ENCODE data around the gene SGCA. TPM values are rescaled to one million over a fixed set of nuclear protein-coding genes. Genes with fewer than 3 reads are reported as not detected.
A peak's percentile ranks its signal among the peaks of the same experiment; 100 is the strongest.

Gene SGCA
- total RNA-seq, 1 experiment from 2014 or later: 0.24 TPM

DNA sequence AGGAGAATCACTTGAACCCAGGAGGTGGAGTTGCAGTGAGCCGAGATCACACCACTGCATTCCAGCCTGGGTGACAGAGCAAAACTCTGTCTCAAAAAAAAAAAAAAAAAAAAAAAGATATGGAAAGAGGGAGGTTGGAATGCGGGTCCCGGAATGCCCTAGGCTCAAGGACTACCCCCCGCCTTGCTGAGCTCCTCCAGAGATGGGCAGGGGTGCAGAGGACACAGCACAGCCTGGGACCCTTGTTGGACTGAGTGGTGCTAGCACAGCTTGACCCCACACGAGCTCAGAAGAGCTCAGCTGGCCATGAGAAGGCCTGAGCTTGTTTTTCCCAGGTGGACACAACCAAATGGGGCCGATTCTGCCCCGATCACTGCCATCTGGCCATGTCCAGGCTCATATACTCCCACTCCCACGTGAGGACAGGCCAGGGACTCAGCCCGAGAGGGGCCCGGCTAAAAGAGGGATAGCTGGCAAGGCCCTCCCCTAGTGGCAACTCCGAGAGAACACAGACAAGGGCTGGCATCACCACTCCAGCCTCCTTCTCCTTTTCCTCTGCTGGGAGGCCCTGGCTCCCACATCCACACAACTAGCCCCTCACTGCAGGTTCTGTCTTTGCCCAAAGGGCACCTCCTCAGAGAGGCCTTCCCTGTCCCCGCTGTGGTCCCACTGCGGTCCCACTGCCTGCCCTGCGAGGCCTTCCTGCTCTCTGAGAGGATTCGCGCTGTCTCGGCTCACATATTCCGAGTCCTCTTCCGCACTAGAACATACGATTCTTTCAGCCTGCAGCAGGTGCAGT lies 11.0 kb downstream of the SGCA start:
- no peak overlapping the region for H3K23ac ChIP-seq (ENCODE audit: insufficient read length, low read depth, low read length)
- DNase-seq: no peak
- no peaks in the 10 kb centered on the region for H4K20me1 ChIP-seq (ENCODE audit: control insufficient read depth, insufficient read depth, insufficient read length)
- H3K4me2 ChIP-seq (ENCODE audit: insufficient read depth, insufficient read length, low read length): no peak overlapping the region
- Mint-ChIP-seq H3K4me1 (peaks cover 30 to 38% of the 10 kb centered on the region in 2 experiments), H3K36me3 (ENCODE audit: insufficient read depth in 1 of 3, low read depth in 3 of 3) (no peaks in the 10 kb centered on the region), H3K27me3 (ENCODE audit: low read depth) (peaks cover 3% of the 10 kb centered on the region), H3K4me3 (no peak overlapping the region), H3K9me3 (no peaks in the 10 kb centered on the region; a peak in 1 of 5 replicates), H3K27ac (no peak overlapping the region)
- no peaks in the 10 kb centered on the region for H3K9me3 ChIP-seq (ENCODE audit: control insufficient read depth, low read depth, low read length)
- no peak overlapping the region for H2BK15ac ChIP-seq (ENCODE audit: low read depth, low read length)
- H2AFZ ChIP-seq (ENCODE audit: low read length): no peak overlapping the region
- no peak overlapping the region for H2BK20ac ChIP-seq (ENCODE audit: low read depth, low read length, poor library complexity, severe bottlenecking)
- H3K14ac ChIP-seq (ENCODE audit: insufficient read depth, low read length): no peak overlapping the region
- no peak overlapping the region for H3K27ac ChIP-seq (ENCODE audit: insufficient read length, low read depth, low read length)
- H4K5ac ChIP-seq (ENCODE audit: insufficient read length, low read depth, low read length): no peak overlapping the region
- no peak overlapping the region for H2BK5ac ChIP-seq (ENCODE audit: insufficient read length, low read length)
- peaks cover 2% of the 10 kb centered on the region; the same call in 1 of the 2 replicates for H3K4me1 ChIP-seq (ENCODE audit: insufficient read depth, low read length)
- H3K79me2 ChIP-seq (ENCODE audit: insufficient read depth, low read length): no peaks in the 10 kb centered on the region
- H4K8ac ChIP-seq (replicated peaks; ENCODE audit: insufficient read length, low read depth, low read length): no peak overlapping the region
- H2AK5ac ChIP-seq (ENCODE audit: insufficient read length, low read length): no peak overlapping the region
- no peak overlapping the region for H3T11ph ChIP-seq (ENCODE audit: low read length)
- H3K9ac ChIP-seq (ENCODE audit: extremely low read depth, insufficient read length, low read length): no peak overlapping the region
- H3K18ac ChIP-seq (ENCODE audit: insufficient read length, low read depth, low read length): no peak overlapping the region
- H3K27me3 ChIP-seq (ENCODE audit: insufficient read depth, low read length): no peaks in the 10 kb centered on the region
- no peak overlapping the region for H2BK12ac ChIP-seq (ENCODE audit: insufficient read length, low read depth, low read length)
- H3K79me1 ChIP-seq (ENCODE audit: insufficient read depth, low read depth, low read length, poor library complexity, severe bottlenecking): no peaks in the 10 kb centered on the region
- no peak overlapping the region for H3K56ac ChIP-seq (ENCODE audit: insufficient read length, low read depth, low read length)
- H3K23me2 ChIP-seq (ENCODE audit: insufficient read length, low read depth, low read length, poor library complexity, severe bottlenecking): peaks cover 4% of the 10 kb centered on the region
- peak; percentile 30; the same call in 1 of the 3 replicates for TF ChIP-seq CTCF (conservative IDR thresholded peaks at IDR 0.05)
- no peak overlapping the region for H2BK120ac ChIP-seq (ENCODE audit: low read depth, low read length, poor library complexity, severe bottlenecking)
- no peak overlapping the region for H4K91ac ChIP-seq (ENCODE audit: insufficient read length, low read depth, low read length)
- H3K4ac ChIP-seq (ENCODE audit: low read depth, low read length): no peak overlapping the region
- WGBS (ENCODE audit: extremely low coverage, insufficient read length, low lambda C conversion rate): no CpG with 5 or more reads among the region's 20 CpGs

Measured in H9 (cell line).